ENCODE results near the gene GCLM.
"Not testable (repeated sequence)": the region's sequence is repeated elsewhere in the genome, so short reads cannot be mapped to it uniquely, and the experiment has no call there.

Gene GCLM, protein sequence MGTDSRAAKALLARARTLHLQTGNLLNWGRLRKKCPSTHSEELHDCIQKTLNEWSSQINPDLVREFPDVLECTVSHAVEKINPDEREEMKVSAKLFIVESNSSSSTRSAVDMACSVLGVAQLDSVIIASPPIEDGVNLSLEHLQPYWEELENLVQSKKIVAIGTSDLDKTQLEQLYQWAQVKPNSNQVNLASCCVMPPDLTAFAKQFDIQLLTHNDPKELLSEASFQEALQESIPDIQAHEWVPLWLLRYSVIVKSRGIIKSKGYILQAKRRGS

DNA sequence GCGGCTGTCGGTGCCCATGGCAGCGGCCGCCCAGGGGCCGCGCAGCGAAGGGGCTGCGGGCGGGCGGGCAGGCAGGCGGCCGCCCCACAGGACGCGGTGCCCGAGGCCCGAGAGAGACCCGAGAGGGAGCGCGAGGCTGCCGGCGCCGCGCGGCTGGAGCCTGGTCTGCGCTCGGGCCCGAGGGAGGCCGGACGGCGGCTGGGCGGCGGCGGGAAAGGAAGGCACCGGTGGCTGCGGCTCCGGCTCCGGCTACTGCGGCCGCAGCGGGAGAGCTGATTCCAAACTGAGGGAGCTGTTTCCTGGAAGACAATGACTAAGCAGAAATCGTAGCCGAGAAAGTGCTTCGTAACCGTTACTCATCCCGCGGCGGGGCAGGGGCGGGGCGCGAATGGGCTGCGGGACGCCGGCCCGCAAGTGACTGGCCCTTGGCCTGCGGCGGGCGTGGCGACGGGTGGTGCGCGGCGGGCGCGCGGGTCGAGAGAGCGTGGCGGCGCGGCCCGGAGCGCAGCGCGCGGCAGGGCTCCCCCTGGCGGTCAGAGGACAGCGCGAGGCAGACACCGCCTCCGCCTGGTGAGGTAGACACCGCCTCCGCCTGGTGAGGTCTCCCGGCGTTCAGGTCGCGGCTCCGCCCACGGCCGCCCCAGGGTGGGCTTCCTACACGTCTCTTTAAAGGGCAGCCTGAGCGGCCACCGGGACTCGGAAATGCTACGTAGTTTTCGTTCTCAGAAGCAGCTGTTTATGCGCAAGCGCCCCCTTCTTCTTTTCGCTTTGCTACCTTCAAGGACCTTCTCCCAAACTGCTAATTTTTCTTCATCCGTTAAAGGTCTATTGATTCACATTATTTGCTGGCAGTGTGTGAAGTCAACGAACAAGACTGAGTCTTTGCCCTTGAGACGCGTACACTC, at the start of gene GCLM:
Gene GCLM (minus strand): TSS at position 285 of the 905 bp plus-strand sequence. CDS start 267 bp downstream, at position 18.
- peak; percentile 84 to 87 for DNase-seq (ENCODE audit: low read depth in 2 of 2)

DNA sequence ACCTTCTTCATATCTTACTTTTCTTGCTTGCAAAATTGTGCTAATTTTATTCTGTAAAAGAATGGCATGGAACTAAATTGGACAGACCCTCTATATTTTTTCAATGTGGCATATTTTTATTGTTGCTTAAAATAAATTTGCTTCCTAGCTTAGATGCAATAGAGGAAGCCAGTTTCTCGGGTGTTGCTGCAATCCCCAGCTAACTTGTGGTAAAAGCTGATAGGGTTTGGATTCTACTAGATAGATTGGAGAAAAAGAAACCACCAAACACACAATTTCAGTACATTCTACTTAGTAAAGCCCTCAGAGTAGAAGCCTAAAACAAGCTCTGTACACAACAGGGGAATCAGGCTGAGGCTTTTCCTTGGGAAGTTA, 49.5 kb upstream of the GCLM start:
- DNase-seq (ENCODE audit: low read depth in 2 of 2): no peak

DNA sequence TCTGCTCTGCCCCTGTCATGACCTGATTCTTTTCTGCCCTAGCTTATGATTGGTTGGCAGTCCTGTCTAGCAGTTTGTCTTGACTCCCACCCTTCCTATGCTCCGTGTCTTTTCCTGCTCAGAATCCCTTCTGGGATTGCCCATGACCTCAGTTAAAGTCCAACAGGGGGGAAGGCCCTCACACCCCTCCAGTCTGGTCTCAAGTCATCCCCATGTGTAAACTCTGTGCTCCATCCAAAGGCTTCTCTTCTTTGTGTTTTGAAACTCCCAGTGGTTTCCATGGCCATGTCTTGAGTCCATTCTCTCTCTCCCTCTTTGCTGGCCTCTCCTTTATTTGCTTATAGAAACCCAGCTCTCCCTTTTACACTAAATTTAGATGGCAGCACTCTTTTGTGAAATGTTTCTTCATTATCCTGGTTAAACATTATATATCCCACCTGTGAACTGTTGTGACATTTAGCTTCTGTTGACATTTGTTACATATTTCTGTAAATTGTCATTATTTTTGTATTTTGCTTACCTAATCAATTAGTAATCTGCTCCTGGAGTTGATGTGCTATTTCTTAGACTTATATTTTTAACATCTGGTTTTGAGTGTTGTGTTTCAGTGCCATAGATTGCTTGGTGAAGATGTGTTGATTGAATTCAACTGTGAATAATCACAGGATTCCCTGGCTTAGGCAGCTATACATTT, 48.9 kb upstream of the GCLM start:
- DNase-seq (ENCODE audit: low read depth in 2 of 2): no peak

DNA sequence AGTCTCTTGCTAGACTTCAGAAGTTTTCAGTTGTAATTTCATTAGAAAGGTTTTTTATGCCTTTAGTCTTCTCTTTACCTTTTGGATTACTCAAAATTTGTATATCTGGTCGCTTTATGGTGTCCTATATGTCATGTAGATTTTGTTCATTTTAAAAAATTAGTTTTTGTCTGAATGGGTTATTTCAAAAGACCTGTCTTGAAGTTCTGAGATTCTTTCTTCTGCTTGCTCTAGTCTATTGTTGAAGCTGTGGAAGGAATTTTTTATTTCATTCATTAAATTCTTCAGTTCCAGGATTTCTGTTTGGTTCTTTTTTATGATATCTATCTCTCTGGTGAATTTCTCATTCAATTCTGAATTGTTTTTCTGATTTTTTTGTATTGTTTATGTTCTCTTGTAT, 46.5 kb upstream of the GCLM start:
- DNase-seq (ENCODE audit: low read depth in 2 of 2): no peak

DNA sequence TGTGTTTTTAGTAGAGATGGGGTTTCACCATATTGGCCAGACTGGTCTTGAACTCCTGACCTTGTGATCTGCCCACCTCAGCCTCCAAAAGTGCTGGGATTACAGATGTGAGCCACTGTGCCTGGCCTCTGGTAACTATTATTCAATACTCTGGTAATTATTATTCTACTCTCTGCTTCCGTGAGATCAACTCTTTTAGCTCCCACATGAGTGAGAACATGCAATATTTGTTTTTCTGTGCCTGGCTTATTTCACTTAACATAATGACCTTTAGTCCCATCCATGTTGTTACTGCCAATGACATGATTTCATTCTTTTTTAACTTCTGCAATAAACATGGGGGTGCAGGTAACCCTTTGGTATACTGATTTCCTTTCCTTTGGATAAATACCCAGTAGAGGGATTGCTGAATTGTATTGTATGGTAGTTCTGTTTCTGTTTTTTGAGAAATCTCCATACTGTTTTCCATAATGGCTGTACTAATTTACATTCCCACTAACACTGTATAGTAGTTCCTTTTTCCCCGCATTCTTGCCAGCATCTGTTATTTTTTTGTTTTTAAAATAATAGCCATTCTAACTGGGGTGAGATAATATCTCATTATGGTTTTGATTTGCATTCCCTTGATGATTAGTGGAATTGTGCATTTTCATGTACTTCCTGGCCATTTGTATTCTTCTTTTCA, 37.9 kb upstream of the GCLM start:
- not testable (repeated sequence) for DNase-seq (ENCODE audit: low read depth in 2 of 2)

DNA sequence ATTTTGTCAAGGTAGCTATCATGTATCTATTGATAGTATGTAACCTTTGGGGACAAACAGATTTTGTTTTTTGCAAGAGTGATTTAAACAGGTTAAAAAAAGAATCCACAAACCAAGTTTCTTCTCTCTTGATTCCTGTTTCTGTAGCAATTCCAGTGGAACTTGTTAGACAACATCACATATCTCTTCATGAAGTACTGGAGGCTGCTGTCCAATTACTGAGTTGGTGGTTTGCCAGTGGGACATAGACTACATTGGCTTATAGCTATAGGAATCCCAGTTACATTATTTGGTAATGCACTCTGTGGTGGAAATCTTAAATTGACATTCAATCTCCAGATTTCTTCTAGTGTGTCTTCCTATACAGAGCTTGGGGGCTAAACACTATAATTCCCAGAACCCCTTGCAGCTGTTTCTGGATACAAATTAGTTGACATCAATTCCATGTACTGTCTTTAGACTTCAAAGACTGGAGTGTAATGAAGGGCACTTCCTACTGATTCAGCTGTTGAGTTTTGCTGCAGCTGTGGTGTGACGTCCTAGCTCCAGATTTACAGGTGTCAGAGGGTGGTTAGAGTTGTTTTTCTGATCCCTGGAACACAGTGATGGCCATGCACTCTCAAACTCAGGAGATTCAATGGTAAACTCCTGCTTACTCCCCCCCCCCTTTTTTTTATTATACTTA, 29.4 kb upstream of the GCLM start:
- no peak for DNase-seq (ENCODE audit: low read depth in 2 of 2)

DNA sequence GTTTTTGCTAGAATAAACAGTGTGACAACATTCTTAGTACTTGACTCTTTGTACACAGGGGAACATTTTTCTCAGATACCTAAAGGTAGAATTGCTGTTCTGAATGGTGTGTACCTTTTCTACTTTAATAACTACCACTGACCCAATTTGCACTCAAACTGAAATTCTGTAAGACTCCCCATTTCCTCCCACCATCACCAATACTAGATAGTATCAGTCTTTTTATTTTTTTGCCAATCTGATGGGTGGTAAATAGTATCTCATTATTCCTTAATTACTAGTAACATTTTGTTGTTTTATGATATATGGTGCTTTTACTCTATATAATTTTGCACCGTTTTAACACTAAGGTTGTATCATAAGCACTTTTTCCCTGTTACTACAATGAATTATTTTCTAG, 28.8 kb upstream of the GCLM start:
- no peak for DNase-seq (ENCODE audit: low read depth in 2 of 2)

DNA sequence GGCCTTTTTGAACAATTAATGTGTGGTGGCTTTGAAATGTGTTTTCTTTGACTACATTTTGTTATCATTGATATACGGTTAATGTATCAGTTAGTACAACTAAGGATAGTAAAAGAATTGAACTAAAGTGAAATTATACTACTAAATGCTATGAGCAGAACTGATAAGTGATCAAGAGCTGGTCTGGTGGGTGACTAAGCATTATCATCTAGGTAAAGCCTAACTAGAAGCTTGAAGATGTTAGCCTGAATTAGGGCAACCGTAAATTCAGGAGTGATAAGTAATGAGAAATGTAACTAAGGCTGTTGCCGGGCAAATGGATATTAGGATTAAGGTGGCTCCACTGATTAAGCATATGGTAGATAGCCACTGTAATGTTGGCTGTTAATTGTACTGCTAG, 16.0 kb upstream of the GCLM start:
- no peak for DNase-seq (ENCODE audit: low read depth in 2 of 2)

DNA sequence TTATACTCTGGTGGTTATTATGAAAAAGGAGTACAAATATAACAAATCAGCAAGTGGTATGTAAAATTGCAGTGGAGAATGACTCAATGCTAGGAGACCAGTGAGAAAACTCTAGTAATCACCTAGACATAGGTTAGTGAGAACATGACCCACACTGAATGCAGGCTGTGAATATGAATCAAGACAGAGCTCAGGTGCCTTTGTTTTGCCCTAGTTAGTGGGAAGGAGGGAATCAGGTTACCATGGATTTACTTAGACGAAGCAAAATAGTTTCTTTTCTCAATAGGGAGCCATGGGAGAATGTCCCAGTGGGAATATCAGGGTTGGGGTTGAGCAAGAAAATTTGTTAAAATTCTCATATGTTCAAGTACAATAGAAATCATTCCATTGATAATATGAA, 10.6 kb upstream of the GCLM start:
- no peak for DNase-seq (ENCODE audit: low read depth in 2 of 2)

DNA sequence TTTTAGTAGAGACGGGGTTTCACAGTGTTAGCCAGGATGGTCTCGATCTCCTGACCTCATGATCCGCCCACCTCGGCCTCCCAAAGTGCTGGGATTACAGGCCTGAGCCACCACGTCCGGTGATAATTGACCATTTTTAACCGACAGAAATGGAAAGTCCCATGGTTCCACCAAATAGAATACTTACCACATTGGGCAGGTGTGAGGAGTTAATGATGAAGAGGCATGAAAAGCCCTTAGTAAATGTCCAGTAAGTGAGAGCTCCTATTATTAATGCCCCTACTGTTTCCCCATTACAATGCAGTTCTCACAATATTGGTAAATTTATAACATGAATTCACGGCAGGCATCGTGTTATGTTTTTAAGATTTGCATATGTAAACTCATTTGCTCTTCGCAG, 8.1 kb upstream of the GCLM start:
- no peak for DNase-seq (ENCODE audit: low read depth in 2 of 2)

DNA sequence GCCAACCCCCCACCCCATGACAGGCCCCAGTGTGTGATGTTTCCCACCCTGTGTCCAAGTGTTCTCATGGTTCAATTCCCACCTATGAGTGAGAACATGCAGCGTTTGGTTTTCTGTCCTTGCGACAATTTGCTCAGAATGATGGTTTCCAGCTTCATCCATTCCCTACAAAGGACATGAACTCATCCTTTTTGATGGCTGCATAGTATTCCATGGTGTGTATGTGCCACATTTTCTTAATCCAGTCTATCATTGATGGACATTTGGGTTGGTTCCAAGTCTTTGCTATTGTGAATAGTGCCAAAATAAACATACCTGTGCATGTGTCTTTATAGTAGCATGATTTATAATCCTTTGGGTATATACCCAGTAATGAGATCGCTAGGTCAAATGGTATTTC, 1.6 kb upstream of the GCLM start:
- not testable (repeated sequence) for DNase-seq (ENCODE audit: low read depth in 2 of 2)

DNA sequence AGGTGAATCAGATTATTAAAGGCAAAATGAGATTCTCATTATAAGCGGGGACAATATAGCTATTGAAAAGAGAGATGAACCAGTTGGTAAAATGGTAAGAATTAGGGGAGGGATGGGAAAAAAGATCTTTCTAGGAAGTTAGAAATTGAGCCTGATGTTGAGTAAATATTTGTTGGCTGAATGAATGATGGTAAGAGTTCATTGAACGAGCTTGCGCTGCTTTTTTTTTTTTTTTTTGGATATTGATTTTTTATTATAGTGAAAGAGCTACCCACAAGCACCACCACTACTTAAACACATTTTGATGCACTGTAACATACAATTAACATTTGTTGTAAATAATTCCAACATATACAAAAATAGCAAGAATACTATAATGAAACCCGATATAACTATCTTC, 1.1 kb upstream of the GCLM start:
- no peak for DNase-seq (ENCODE audit: low read depth in 2 of 2)

DNA sequence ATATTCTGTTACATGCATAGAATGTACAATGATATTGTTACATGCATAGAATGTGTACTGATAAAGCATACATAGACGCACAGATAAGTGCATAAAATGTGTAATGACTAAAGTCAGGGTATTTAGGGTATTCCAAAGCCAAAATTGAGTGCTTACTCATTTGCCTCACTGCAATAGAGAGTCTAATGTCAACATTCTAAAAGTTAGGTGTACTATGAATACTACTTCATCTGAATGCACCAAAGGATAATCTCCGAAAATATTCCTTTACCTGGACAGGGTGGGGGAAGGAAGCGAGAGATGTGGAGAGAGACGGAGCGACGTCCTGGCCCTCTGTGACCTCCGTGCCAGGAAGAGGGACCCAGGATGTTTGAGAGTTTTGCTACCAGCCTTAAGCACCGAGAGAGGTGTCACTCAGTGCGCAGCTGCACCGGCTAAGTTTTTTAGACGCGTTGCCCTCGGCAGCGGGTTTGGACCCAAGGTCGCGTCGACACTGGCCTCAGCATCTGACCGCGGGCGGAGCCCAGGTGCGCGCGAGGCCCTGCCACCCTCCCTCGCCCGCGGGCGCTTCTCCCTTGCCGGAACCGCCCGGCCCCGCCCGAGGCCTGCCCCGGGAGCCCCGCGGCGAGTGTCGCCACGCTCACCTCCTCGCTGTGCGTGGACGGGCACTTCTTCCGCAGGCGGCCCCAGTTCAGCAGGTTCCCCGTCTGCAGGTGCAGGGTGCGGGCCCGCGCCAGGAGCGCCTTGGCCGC, 660 bp downstream of the GCLM start:
- DNase-seq (ENCODE audit: low read depth in 2 of 2): no peak

DNA sequence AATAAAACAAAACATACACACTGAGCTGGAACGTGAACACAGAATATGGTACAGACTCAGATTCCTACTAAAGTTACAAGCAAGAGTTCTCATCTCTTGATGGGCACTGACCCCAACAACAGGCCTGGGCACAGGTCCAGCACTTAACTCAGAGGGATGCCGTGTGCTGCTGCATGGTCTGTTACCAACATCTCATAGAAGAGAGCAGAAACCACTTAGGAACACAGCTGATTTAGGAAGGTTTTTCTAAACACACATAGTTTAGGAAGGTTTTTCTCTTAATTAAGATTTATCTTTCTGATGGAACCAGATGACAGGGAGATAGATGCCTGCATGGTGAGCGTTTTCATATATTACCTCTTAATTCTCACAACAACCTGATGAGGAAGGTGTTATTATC, 1.5 kb downstream of the GCLM start:
- no peak for DNase-seq (ENCODE audit: low read depth in 2 of 2)

DNA sequence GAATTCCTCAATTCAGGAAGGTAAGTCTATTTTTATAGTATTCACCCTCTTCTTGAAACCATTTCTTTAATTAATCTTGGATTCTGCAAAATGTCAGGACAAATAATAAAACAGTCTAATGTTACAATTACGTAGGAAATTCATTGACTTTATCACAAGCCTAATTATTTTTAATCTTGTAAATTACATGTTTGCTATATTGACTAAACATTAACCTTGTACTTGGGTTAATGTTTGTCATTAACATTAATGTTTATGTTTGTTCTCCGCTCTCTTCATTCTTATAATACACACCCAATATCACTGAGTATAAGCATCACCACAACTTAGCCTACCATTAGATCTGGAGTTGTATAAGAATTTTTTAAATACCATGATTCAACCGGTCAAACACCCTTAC, 2.8 kb downstream of the GCLM start:
- no peak for DNase-seq (ENCODE audit: low read depth in 2 of 2)

DNA sequence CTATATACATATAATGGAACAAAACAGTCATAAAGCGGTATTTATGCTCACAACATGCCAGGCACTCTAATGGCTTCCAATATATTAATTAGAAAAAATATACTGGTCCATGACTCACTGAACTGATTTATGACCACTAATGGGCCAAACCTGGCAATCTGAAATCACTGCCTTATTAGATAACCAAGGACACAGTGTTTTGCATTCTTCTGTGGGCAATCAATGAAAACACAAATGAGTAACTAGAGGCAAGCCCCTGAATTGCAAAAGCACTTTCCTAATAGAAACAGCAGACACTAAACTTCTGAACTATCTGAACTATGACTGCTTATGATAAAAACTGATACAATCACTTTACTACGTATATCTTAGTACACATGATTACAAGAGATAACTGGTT, 3.5 kb downstream of the GCLM start:
- DNase-seq (ENCODE audit: low read depth in 2 of 2): peak in 1 of 2 experiments; percentile 4

DNA sequence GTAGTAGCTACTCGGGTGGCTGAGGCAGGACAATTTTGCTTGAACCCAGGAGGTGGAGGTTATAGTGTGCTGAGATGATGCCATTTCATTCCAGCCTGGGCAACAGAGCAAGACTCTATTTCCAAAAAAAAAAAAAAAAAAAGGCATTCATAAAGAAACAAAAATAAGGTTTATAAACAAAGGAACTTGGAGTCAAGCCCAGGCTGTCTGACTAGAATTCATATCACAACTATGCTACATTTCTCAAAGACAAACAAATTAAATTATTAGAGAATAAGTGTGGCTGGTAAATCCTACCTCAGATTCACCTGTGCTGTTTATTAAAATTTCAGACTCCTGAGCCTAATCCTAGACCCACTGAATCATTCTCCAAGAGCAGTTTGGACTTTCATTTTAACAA, 4.2 kb downstream of the GCLM start:
- DNase-seq (ENCODE audit: low read depth in 2 of 2): no peak

DNA sequence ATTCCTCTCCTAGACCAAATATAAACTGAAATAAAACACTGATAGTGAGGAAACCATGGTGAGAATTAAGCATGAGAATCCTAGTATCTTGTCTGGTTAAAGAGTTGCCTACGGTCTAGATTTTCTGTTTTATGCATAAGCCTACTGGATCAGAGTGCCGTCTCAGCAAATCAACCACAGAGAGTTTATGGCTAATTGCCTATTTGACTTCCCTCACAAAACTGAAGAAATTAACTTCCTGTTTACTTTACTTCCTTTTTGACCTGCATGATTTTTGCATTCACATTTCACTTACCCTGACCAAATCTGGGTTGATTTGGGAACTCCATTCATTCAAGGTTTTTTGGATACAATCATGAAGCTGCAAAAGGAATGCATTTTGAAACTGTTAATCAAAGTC, 5.0 kb downstream of the GCLM start:
- DNase-seq (ENCODE audit: low read depth in 2 of 2): no peak

DNA sequence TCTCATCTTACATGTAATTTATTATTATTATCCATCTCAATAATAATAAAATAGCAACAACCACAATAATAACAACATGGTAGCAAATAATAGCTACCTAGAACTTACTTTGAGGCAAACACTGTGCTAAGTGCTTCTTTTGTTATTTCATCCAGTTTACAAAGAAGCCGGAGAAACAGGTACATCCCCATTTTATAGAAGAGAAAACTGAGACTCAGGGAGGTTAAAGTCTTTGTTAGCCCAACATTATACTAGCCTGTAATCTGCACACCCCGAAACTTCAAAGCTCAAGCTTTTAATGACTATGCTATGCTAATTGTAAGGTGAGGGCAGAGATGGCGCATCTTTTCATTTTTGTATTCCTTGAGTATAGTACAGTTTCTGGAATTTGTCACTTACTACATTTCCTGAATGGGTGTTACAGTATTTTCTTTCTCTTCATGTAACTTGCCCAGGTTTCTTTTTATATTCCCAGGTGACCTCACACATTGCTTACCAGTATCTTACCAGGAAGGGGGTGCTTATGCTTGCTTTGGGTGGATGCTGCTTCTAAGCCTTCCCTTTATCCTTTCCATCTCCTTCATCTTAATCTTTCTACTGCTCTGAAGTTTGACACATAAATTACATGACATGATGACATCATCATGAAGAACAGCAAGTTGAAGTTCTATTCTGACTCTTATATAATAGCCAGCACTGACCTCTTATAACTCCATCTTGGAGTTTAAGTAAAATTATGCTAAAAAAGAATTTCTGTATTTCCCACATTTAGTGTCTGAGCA, 8.3 kb downstream of the GCLM start:
- no peak for DNase-seq (ENCODE audit: low read depth in 2 of 2)
